ENCODE data around the gene TBCD.

- TF ChIP-seq ZBED1 (IDR thresholded peaks at IDR 0.05) (no peak), CCAR2 (IDR thresholded peaks at IDR 0.05; ENCODE audit: low read depth, low read length) (no peak), CTCF (IDR thresholded peaks at IDR 0.05 in 2 of 3, conservative IDR thresholded peaks at IDR 0.05 in 1 of 3; ENCODE audit: insufficient read depth in 2 of 3, low read depth in 1 of 3, low read length in 3 of 3) (no peak), IRF1 (CRISPR knock-in tag; IDR thresholded peaks at IDR 0.05; ENCODE audit: borderline replicate concordance) (no peak), SNAPC5 (CRISPR knock-in tag; IDR thresholded peaks at IDR 0.05) (no peak), ZNF518B (CRISPR knock-in tag; IDR thresholded peaks at IDR 0.05) (no peak), TSHZ1 (CRISPR knock-in tag; IDR thresholded peaks at IDR 0.05) (no peak), YY1 (IDR thresholded peaks at IDR 0.05; ENCODE audit: borderline replicate concordance in 1 of 3, control insufficient read depth in 1 of 3, extremely low read depth in 1 of 3, insufficient read depth in 3 of 3, insufficient read length in 1 of 3, insufficient replicate concordance in 2 of 3, low read depth in 1 of 3, low read length in 2 of 3) (no peak), ZSCAN29 (IDR thresholded peaks at IDR 0.05) (no peak), EP300 (IDR thresholded peaks at IDR 0.05; ENCODE audit: low read length) (no peak), POLR2A (conservative IDR thresholded peaks at IDR 0.05) (no peak), CBFB (CRISPR knock-in tag; IDR thresholded peaks at IDR 0.05) (no peak), ZNF77 (CRISPR knock-in tag; IDR thresholded peaks at IDR 0.05) (no peak)
Observed at GRCh38 chr17:82884341-82884969, 132.6 kb downstream of the TBCD start.
